Ovary (tissue), 3 donors: Measurements from ENCODE around the gene PEPD.

Source experiments
- CTCF ChIP-seq, 3 donors: fragments of 450-650 bp in 2 of 3; fragments of 200-600 bp in 1 of 3; IDR thresholded peaks; one replicate each; pipeline versions ENCODE4 v1.5.1 to v1.8.0; 2016 to 2022; ENCODE audit warnings: antibody characterized with exemption in 3 of 3, mild to moderate bottlenecking in 1 of 3
- EP300 ChIP-seq: sonication (generic); formaldehyde crosslinking; IDR thresholded peaks from one replicate; pipeline ENCODE4 v1.6.1; 2017; ENCODE audit warnings: antibody characterized with exemption
- POLR2A ChIP-seq: fragments of 450-650 bp; IDR thresholded peaks from one replicate; pipeline ENCODE4 v1.6.1; 2017; ENCODE audit warnings: antibody characterized with exemption, mild to moderate bottlenecking, moderate library complexity
- donor health status: DM: no; HTN: no; CAD: no.

- TF ChIP-seq CTCF (IDR thresholded peaks at IDR 0.05) (no peak), EP300 (no peak), POLR2A (no peak)
These were observed 131.3 kb downstream of the PEPD start for GRCh38 chr19:33390101-33390907.
